HG03175 (cell line): ENCODE data around the gene STOML1.

Experiments
- ATAC-seq: cut with Tn5 transposase; IDR thresholded peaks from one replicate; pipeline ENCODE4 v1.9.1; 2021; ENCODE audit warnings: mild to moderate bottlenecking, moderate library complexity; ENCODE audit not compliant: unreplicated experiment

The STOML1 gene

GRCh38 chr15:73991726-73992593 lies at the start of gene STOML1:
STOML1 (minus strand) TSS chr15:73992295; CDS start chr15:73992223, 72 bp downstream.
- peak; percentile 74 for ATAC-seq

GRCh38 chr15:74041311-74041756 lies 49.2 kb upstream of the STOML1 start:
- ATAC-seq: no peak

GRCh38 chr15:74040109-74040850 lies 48.2 kb upstream of the STOML1 start:
- ATAC-seq: no peak

GRCh38 chr15:74039656-74040010 lies 47.5 kb upstream of the STOML1 start:
- ATAC-seq: no peak

- ATAC-seq: no peak
Measured at GRCh38 chr15:74038707-74039655, 46.9 kb upstream of the STOML1 start.

- ATAC-seq: no peak
Measured at GRCh38 chr15:74037171-74038117, 45.3 kb upstream of the STOML1 start.

- ATAC-seq: no peak
Measured at GRCh38 chr15:74036271-74037170, 44.4 kb upstream of the STOML1 start.

- ATAC-seq: no peak
Measured at GRCh38 chr15:74035121-74036017, 43.3 kb upstream of the STOML1 start.

- no peak for ATAC-seq
Measured at GRCh38 chr15:74034206-74034755, 42.2 kb upstream of the STOML1 start.

- ATAC-seq: no peak
Measured at GRCh38 chr15:74032606-74033561, 40.8 kb upstream of the STOML1 start.

GRCh38 chr15:74032046-74032445 lies 40.0 kb upstream of the STOML1 start:
- no peak for ATAC-seq

GRCh38 chr15:74028646-74029045 lies 36.6 kb upstream of the STOML1 start:
- ATAC-seq: no peak

- ATAC-seq: no peak
Measured at GRCh38 chr15:74027688-74028087, 35.6 kb upstream of the STOML1 start.

- ATAC-seq: no peak
Measured at GRCh38 chr15:74025436-74025835, 33.3 kb upstream of the STOML1 start.

GRCh38 chr15:74024687-74025086 lies 32.6 kb upstream of the STOML1 start:
- ATAC-seq: no peak

- ATAC-seq: no peak
Measured at GRCh38 chr15:74022706-74023470, 30.8 kb upstream of the STOML1 start.
